Esophagus muscularis mucosa (tissue), 4 donors: ENCODE data around the gene PLXNB3. TPM values are rescaled to one million over a fixed set of nuclear protein-coding genes. Genes with fewer than 3 reads are reported as not detected.
"Not testable (repeated sequence)": the region's sequence is repeated elsewhere in the genome, so short reads cannot be mapped to it uniquely, and the experiment has no call there.

ENCODE experiments used
- DNase-seq: peaks from one replicate; pipeline ENCODE4 v3.0.0-alpha.2; 2017; ENCODE audit errors: extremely low spot score
- H3K27ac ChIP-seq, 4 donors: fragments of 200-600 bp; sonication (generic); replicated peaks in 1 of 4; 1 replicate in 3 of 4; 2 replicates in 1 of 4; pipeline ENCODE4 v1.5.1; 2016 to 2019; ENCODE audit warnings: mild to moderate bottlenecking in 1 of 4
- H3K27me3 ChIP-seq, 4 donors: fragments of 200-600 bp; sonication (generic); one replicate each; pipeline versions ENCODE4 v1.5.1 to v1.6.0; 2016 to 2019
- H3K36me3 ChIP-seq, 4 donors: fragments of 200-600 bp; sonication (generic); one replicate each; pipeline ENCODE4 v1.5.1; 2016 to 2019
- H3K4me1 ChIP-seq, 4 donors: fragments of 200-600 bp; sonication (generic); one replicate each; pipeline ENCODE4 v1.5.1; 2016 to 2019
- H3K4me3 ChIP-seq, 4 donors: fragments of 200-600 bp; sonication (generic); 1 replicate in 2 of 4; 2 replicates in 2 of 4; pipeline ENCODE4 v1.5.1; 2016 to 2019; ENCODE audit warnings: mild to moderate bottlenecking in 4 of 4, moderate library complexity in 1 of 4
- H3K9me3 ChIP-seq, 4 donors: fragments of 200-600 bp; sonication (generic); 1 replicate in 3 of 4; 2 replicates in 1 of 4; pipeline ENCODE4 v1.5.1; 2016 to 2019
- CTCF ChIP-seq, 3 experiments: fragments of 200-600 bp in 2 of 3; fragments of 450-650 bp in 1 of 3; sonication (generic) in 2 of 3; IDR thresholded peaks; one replicate each; pipeline ENCODE4 v1.5.1; 2017 to 2019; ENCODE audit warnings: antibody characterized with exemption in 3 of 3, mild to moderate bottlenecking in 2 of 3, moderate library complexity in 1 of 3
- EP300 ChIP-seq: sonication (generic); formaldehyde crosslinking; IDR thresholded peaks from one replicate; pipeline ENCODE4 v1.6.1; 2017; ENCODE audit warnings: antibody characterized with exemption
- POLR2A ChIP-seq: fragments of 450-650 bp; IDR thresholded peaks from one replicate; pipeline ENCODE4 v1.6.1; 2017; ENCODE audit warnings: antibody characterized with exemption, moderate library complexity, mild to moderate bottlenecking, low read depth
- POLR2AphosphoS5 ChIP-seq, 2 donors: sonication (generic); formaldehyde crosslinking; IDR thresholded peaks; one replicate each; pipeline ENCODE4 v1.6.1; 2017; ENCODE audit warnings: antibody characterized with exemption in 2 of 2
- WGBS: methylation state at CpG from one replicate; pipeline ENCODE4 v1.1.5; 2018; 5-methylcytosine and 5-hydroxymethylcytosine counted together
- intact Hi-C: fragments of 100-400 bp; cut with DNase I; formaldehyde crosslinking; loops from one replicate; pipeline ENCODE4 v1.15.1; 2023
- total RNA-seq, 4 donors: library from RNA; depleted of rRNA; stranded (reverse); fragments of >200 nt; gene quantifications; one replicate each; pipeline versions ENCODE4 v1.1.0 to v1.2.1, GENCODE V29; 2016

The PLXNB3 gene
- total RNA-seq, 4 donors from 2014 or later, result 6.1 to 21.9 (median 17.6) TPM

DNA sequence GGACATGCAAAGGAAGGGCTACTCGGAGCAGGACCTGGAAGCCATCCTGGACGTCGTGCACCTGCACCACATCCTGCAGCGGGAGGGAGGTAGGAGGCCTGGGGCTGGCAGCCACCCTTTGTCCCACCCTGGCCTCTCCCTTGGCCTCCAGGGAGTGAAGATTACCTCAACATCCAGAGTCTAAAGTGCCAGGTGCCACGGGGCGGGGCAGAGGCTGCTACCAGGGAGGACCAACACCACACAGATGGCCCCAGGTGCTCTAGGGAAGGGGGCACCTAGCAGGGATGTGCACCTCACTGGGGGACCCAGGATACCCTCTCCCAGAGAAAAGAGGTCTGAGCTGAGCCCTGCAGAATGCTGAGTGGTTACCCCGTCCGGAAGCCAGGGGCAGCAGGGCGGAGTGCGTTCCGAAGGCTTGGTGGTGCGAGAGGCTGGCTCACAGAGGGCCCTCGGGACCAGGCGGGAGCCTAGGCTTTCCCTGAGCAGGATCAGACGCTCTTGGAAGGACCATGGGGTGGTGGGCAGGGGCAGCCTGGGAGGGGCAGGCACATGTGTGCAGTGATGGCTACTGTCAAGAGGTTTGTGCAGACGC lies 23.3 kb upstream of the PLXNB3 start:
- H3K27ac ChIP-seq, result no peak overlapping the region
- WGBS, result 93% methylated on average over 16 of the region's 16 CpGs
- TF ChIP-seq CTCF (IDR thresholded peaks at IDR 0.05) (no peak), EP300 (no peak), POLR2AphosphoS5 (IDR thresholded peaks at IDR 0.05) (no peak), POLR2A (no peak)
- DNase-seq, result no peak
- no peaks in the 10 kb centered on the region for H3K27me3 ChIP-seq
- no peaks in the 10 kb centered on the region for H3K9me3 ChIP-seq
- H3K36me3 ChIP-seq, result peaks cover 4 to 50% (median 22%) of the 10 kb centered on the region in 4 donors
- peaks cover 0 to 21% (median 19%) of the 10 kb centered on the region in 4 donors for H3K4me1 ChIP-seq
- H3K4me3 ChIP-seq, result no peak overlapping the region
- intact Hi-C loops, result no loop called here

GRCh38 chrX:153741446-153741845 lies 22.6 kb upstream of the PLXNB3 start:
- H3K4me1 ChIP-seq, result peaks cover 0 to 21% (median 19%) of the 10 kb centered on the region in 4 donors
- no peak for TF ChIP-seq CTCF (IDR thresholded peaks at IDR 0.05)
- intact Hi-C loops, result no loop called here
- H3K9me3 ChIP-seq, result no peaks in the 10 kb centered on the region
- H3K27me3 ChIP-seq, result no peaks in the 10 kb centered on the region
- DNase-seq, result no peak
- no peak overlapping the region for H3K27ac ChIP-seq
- no peak overlapping the region for H3K4me3 ChIP-seq
- H3K36me3 ChIP-seq, result peaks cover 2 to 43% (median 17%) of the 10 kb centered on the region in 4 donors
- WGBS, result 67% methylated on average over 8 of the region's 14 CpGs

DNA sequence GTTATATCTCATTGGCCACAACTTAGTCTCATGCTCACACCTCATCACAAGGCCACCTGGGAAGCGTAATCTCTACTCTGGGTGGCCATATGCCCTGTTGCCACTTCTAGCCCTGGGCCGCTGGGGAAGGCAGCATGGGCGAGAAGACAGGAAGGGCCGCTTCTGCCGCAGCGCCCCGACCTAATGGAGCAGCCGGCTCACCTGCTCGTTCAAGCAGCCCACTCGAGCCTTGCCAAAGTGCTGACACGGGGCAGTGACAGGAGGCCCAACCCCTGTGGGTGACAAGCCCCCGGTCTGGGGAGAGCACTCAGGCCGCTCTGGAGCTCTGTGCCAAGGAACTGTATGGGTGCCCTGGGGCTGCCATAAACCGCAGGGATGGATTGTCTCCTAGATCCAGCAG lies 21.9 kb upstream of the PLXNB3 start:
- H3K27ac ChIP-seq, DNase-seq, H3K27me3 ChIP-seq, intact Hi-C loops, H3K4me3 ChIP-seq, H3K9me3 ChIP-seq: not testable (repeated sequence)
- Histone ChIP-seq H3K4me1 (peaks cover 0 to 21% (median 19%) of the 10 kb centered on the region in 4 donors), H3K36me3 (peaks cover 0 to 36% (median 12%) of the 10 kb centered on the region in 4 donors)
- 93% methylated on average over 5 of the region's 14 CpGs for WGBS

DNA sequence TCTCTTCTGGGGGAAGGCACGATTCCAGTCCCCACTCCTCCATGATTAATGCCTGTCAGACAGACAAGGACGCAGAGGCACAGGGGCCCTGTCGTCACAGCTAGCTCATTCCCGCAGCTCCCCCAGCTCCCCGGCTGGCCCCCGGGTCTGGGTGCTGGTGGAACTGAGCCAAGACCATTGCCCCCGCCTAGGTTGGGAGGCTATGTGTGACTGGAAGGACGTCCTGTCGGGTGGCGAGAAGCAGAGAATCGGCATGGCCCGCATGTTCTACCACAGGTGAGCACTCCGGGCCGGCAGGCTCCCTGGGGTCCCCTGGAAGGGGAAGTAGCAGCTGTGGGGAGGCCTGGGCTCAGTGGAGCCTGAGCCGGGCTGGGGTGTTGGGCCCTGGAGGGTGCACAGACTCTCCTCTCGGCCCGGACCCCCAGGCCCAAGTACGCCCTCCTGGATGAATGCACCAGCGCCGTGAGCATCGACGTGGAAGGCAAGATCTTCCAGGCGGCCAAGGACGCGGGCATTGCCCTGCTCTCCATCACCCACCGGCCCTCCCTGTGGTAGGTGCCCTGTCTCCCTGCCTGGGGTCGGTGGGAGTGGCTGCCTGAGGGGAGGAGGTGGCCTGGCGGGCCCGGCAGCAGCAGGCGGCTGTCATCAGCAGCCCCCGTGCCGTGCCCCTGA lies 21.1 kb upstream of the PLXNB3 start:
- peaks cover 0 to 29% (median 10%) of the 10 kb centered on the region in 4 donors for H3K36me3 ChIP-seq
- DNase-seq, H3K9me3 ChIP-seq, H3K27me3 ChIP-seq, intact Hi-C loops: not testable (repeated sequence)
- peak overlapping the region in 3 of 4 donors; percentile 46 to 58 (median 57) for H3K27ac ChIP-seq
- H3K4me3 ChIP-seq, result peak overlapping the region in 2 of 4 donors; percentile 20 to 30
- H3K4me1 ChIP-seq, result peaks cover 0 to 21% (median 19%) of the 10 kb centered on the region in 4 donors
- 77% methylated on average over 16 of the region's 32 CpGs for WGBS

- Histone ChIP-seq H3K4me1 (peaks cover 0 to 21% (median 19%) of the 10 kb centered on the region in 4 donors), H3K27ac (peak overlapping the region; percentile 57 to 61 (median 58)), H3K4me3 (peak overlapping the region; percentile 23 to 30 (median 26)), H3K36me3 (peaks cover 0 to 23% (median 9%) of the 10 kb centered on the region in 4 donors)
- intact Hi-C loops, DNase-seq, H3K9me3 ChIP-seq, H3K27me3 ChIP-seq: not testable (repeated sequence)
- TF ChIP-seq POLR2AphosphoS5 (IDR thresholded peaks at IDR 0.05), result peak in 1 of 2 donors; percentile 38
- 44% methylated on average over 6 of the region's 35 CpGs for WGBS
Measured at GRCh38 chrX:153743468-153744209, 20.4 kb upstream of the PLXNB3 start.
